HCT116 (cell line): ENCODE results near the gene MEAK7. TPM values are rescaled to one million over a fixed set of nuclear protein-coding genes. Genes with fewer than 3 reads are reported as not detected.
A peak's percentile ranks its signal among the peaks of the same experiment; 100 is the strongest.

Experiments used
- ATAC-seq: fragments of 200-7000 bp; cut with Tn5 transposase; 2 replicates; pipeline ENCODE4 v1.9.1; 2020; ENCODE audit warnings: mild to moderate bottlenecking, moderate library complexity
- BruUV-seq: library from RNA; stranded (reverse); fragments of 400-500 nt; replicated peaks from 2 replicates; lab custom pipeline; 2021; lab: Mats Ljungman, UMichigan
- CTCF ChIA-PET: fragments of 300-600 bp; sonication (Branson Sonifier 250); formaldehyde crosslinking; loops from one replicate; lab custom pipeline; 2021; ENCODE audit warnings: antibody characterized with exemption; lab: Charles Lee
- POLR2A ChIA-PET: fragments of 300-600, 350-600 bp; sonication (Branson Sonifier 250); formaldehyde crosslinking; loops from one replicate; lab custom pipeline; 2021; ENCODE audit warnings: antibody characterized with exemption; lab: Charles Lee
- RAD21 ChIA-PET, 2 experiments: fragments of 300-600 bp; sonication (Branson Sonifier 250); formaldehyde crosslinking; loops; one replicate each; lab custom pipeline; 2023; ENCODE audit warnings: low total read pairs in 2 of 2; ENCODE audit not compliant: uncharacterized antibody in 2 of 2, unreplicated experiment in 2 of 2, low non-redundant PET in 1 of 2; lab: Charles Lee
- DNase-seq: peaks from one replicate; pipeline ENCODE4 v3.0.0-alpha.2; 2010; ENCODE audit warnings: low read depth, low spot score
- H2AFZ ChIP-seq: fragments of 200-600 bp; shearing (Covaris generic), sonication (generic); 2 replicates; pipeline ENCODE4 v1.6.1; 2017; ENCODE audit warnings: low read depth, mixed run types, mixed read lengths, antibody characterized with exemption, low read length; ENCODE audit not compliant: poor library complexity, severe bottlenecking
- H3K27ac ChIP-seq: 2 replicates; pipeline ENCODE4 v1.5.1; 2012; ENCODE audit warnings: low read depth, low read length
- H3K27me3 ChIP-seq: fragments of 200-600 bp; sonication (generic); 2 replicates; pipeline ENCODE4 v1.6.1; 2016; ENCODE audit warnings: mixed run types, low read length, mixed read lengths; ENCODE audit not compliant: insufficient read depth
- H3K36me3 ChIP-seq, 2 experiments: fragments of 200-500 bp in 1 of 2; fragments of 200-600 bp in 1 of 2; sonication (Bioruptor generic) in 1 of 2; sonication (generic) in 1 of 2; 2 replicates each; pipeline versions ENCODE4 v1.5.1 to v1.6.1; 2014 to 2016; ENCODE audit warnings: low read length in 2 of 2, inconsistent platforms in 1 of 2, mixed read lengths in 1 of 2, mixed run types in 1 of 2; ENCODE audit not compliant: insufficient read depth in 2 of 2, control insufficient read depth in 1 of 2
- H3K4me1 ChIP-seq, 2 experiments: fragments of 200-600 bp in 1 of 2; sonication (generic) in 1 of 2; 2 replicates each; pipeline versions ENCODE4 v1.5.1 to v1.6.1; 2012 to 2017; ENCODE audit warnings: low read length in 2 of 2, inconsistent platforms in 1 of 2, mild to moderate bottlenecking in 1 of 2, mixed read lengths in 1 of 2, mixed run types in 1 of 2, moderate library complexity in 1 of 2; ENCODE audit not compliant: insufficient read depth in 2 of 2, control insufficient read depth in 1 of 2
- H3K4me2 ChIP-seq: fragments of 200-600 bp; sonication (generic); 2 replicates; pipeline ENCODE4 v1.6.1; 2017; ENCODE audit warnings: mixed run types, low read length, mixed read lengths
- H3K4me3 ChIP-seq, 2 experiments: fragments of 200-600 bp in 1 of 2; sonication (generic) in 1 of 2; replicated peaks in 1 of 2; 2 replicates each; pipeline ENCODE4 v1.5.1; 2011 to 2016; ENCODE audit warnings: low read length in 2 of 2, control low read depth in 1 of 2, low read depth in 1 of 2, mild to moderate bottlenecking in 1 of 2, mixed read lengths in 1 of 2, mixed run types in 1 of 2
- H3K79me2 ChIP-seq: fragments of 200-600 bp; sonication (generic); 2 replicates; pipeline ENCODE4 v1.6.1; 2017; ENCODE audit warnings: mild to moderate bottlenecking, mixed run types, low read length, moderate library complexity, mixed read lengths; ENCODE audit not compliant: insufficient read depth
- H3K9ac ChIP-seq: fragments of 200-600 bp; sonication (generic); 2 replicates; pipeline ENCODE4 v1.6.1; 2016; ENCODE audit warnings: low read length, mixed read lengths
- H3K9me2 ChIP-seq: fragments of 200-600 bp; sonication (generic), shearing (Covaris generic); 2 replicates; pipeline ENCODE4 v1.6.1; 2017; ENCODE audit warnings: mixed run types, mild to moderate bottlenecking, moderate library complexity; ENCODE audit not compliant: insufficient read depth
- H3K9me3 ChIP-seq, 2 experiments: fragments of 200-500 bp in 1 of 2; fragments of 200-600 bp in 1 of 2; sonication (Bioruptor generic) in 1 of 2; sonication (generic) in 1 of 2; 2 replicates each; pipeline ENCODE4 v1.6.1; 2014 to 2017; ENCODE audit warnings: low read length in 2 of 2, mixed read lengths in 2 of 2, inconsistent platforms in 1 of 2, low read depth in 1 of 2, mild to moderate bottlenecking in 1 of 2, mixed run types in 1 of 2, moderate library complexity in 1 of 2; ENCODE audit not compliant: control insufficient read depth in 1 of 2, insufficient read depth in 1 of 2
- H4K20me1 ChIP-seq: fragments of 200-600 bp; sonication (generic), shearing (Covaris generic); 2 replicates; pipeline ENCODE4 v1.6.1; 2017; ENCODE audit warnings: mixed run types, mild to moderate bottlenecking, moderate library complexity; ENCODE audit not compliant: insufficient read depth
- ELF1 ChIP-seq: IDR thresholded peaks from 2 replicates; pipeline ENCODE4 v1.6.1; 2012; ENCODE audit warnings: low read depth, borderline replicate concordance
- EZH2phosphoT487 ChIP-seq: fragments of 200-600 bp; IDR thresholded peaks from 2 replicates; pipeline ENCODE4 v1.6.1; 2018; ENCODE audit warnings: antibody characterized with exemption, borderline replicate concordance
- FOSL1 ChIP-seq: IDR thresholded peaks from 2 replicates; pipeline ENCODE4 v1.6.1; 2012; ENCODE audit warnings: low read depth
- POLR2AphosphoS5 ChIP-seq: IDR thresholded peaks from 2 replicates; pipeline ENCODE4 v1.6.1; 2011; ENCODE audit warnings: mild to moderate bottlenecking, low read depth, low read length, moderate library complexity
- intact Hi-C: fragments of 100-400 bp; cut with micrococcal nuclease; formaldehyde crosslinking; loops from 2 replicates; pipeline ENCODE4 v1.10.0; 2022
- total RNA-seq: library from RNA; stranded (reverse); gene quantifications from one replicate; pipeline ENCODE4 v1.2.1, GENCODE V29; 2021; ENCODE audit not compliant: unreplicated experiment

MEAK7 gene
- total RNA-seq, 1 experiment from 2014 or later = 32.2 TPM

DNA sequence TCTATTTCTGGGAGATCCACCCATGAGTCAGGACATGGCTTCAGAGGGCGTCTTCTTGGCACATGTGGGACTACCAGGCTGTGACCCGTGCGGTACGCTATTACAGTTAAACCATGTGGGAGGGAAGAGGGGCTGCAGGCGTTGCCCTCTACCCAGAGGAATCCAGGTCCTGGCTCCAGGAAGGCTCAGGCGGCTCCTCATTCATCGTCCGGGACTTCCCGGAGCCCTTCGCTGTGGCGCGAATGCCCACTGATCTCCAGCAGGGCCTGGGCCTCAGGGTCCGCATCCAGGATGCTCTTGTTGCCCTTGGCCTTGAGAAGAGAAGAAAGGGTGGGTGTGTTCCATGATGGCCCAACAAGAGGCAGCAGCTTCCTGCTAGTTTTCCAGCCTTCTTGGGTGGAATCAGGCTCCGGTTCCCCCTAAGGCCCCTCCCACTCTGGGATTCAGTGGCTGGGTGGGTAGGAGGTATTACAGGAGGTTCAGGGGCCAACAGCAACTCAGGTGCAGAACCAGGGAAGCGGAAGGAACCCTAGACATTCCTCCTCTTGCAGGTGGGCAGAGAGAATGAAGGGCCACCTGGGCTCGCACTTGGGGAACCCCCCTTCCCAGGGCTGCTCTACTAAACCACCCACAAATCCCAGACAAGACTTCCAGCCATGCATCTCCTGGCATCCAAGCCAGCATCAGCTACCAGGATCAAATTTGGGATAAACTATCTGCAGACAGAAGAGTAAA lies 24.6 kb downstream of the MEAK7 start:
- Histone ChIP-seq H3K9me2 (no peaks in the 10 kb centered on the region), H3K79me2 (no peaks in the 10 kb centered on the region), H3K9ac (no peak overlapping the region), H4K20me1 (no peaks in the 10 kb centered on the region), H3K4me2 (no peak overlapping the region), H3K4me1 (peaks cover 0 to 9% of the 10 kb centered on the region in 2 experiments; a peak in 2 of 4 replicates), H3K9me3 (no peaks in the 10 kb centered on the region), H2AFZ (no peak overlapping the region), H3K27me3 (no peaks in the 10 kb centered on the region), H3K36me3 (peaks cover 23 to 28% of the 10 kb centered on the region in 2 experiments; a peak in 2 of 4 replicates), H3K4me3 (no peak overlapping the region), H3K27ac (no peak overlapping the region)
- TF ChIP-seq ELF1 (no peak), EZH2phosphoT487 (no peak)
- ChIA-PET CTCF (no interaction called here), RAD21 (no interaction called here), POLR2A (no interaction called here)
- DNase-seq = no peak
- no peak for ATAC-seq
- BruUV-seq = no TSS peak
- intact Hi-C loops = loop anchor here (10.0 kb wide), 1 partner anchor 295 kb away; the partner anchor contains the start of gene TAF1C

- Histone ChIP-seq H3K4me1 (peaks cover 0 to 9% of the 10 kb centered on the region in 2 experiments; a peak in 2 of 4 replicates), H3K79me2 (no peaks in the 10 kb centered on the region), H2AFZ (no peak overlapping the region), H3K27me3 (no peaks in the 10 kb centered on the region), H3K4me3 (no peak overlapping the region), H3K9ac (no peak overlapping the region), H3K9me3 (no peaks in the 10 kb centered on the region), H3K9me2 (no peaks in the 10 kb centered on the region), H4K20me1 (no peaks in the 10 kb centered on the region), H3K36me3 (peaks cover 16 to 20% of the 10 kb centered on the region in 2 experiments; a peak in 2 of 4 replicates), H3K4me2 (peak overlapping the region; percentile 5; the same call in 1 of the 2 replicates), H3K27ac (no peak overlapping the region)
- intact Hi-C loops = no loop called here
- ChIA-PET CTCF (interaction anchor here (0.7 to 1.8 kb wide), 4 partner anchors 27 to 291 kb away, joined by 3 to 6 read pairs (median 4); no protein-coding TSS in a partner anchor), POLR2A (no interaction called here), RAD21 (no interaction called here)
- DNase-seq (no peak), ATAC-seq (peak; percentile 61)
- BruUV-seq = TSS peak; percentile 20
- TF ChIP-seq FOSL1 = no peak
- 0 out of 2 replicates have a peak, but pooled peaks have one; percentile 21 for TF ChIP-seq POLR2AphosphoS5
Measured at GRCh38 chr16:84478172-84478947, 26.1 kb downstream of the MEAK7 start.
